Mucosa of gallbladder (tissue), 1 donor: ENCODE results near the gene AMOTL1. TPM values are rescaled to one million over a fixed set of nuclear protein-coding genes. Genes with fewer than 3 reads are reported as not detected.
"Not testable (repeated sequence)": the region's sequence is repeated elsewhere in the genome, so short reads cannot be mapped to it uniquely, and the experiment has no call there.

ENCODE experiments used
- DNase-seq: peaks from one replicate; pipeline ENCODE4 v3.0.0-alpha.2; 2020; ENCODE audit warnings: low spot score
- total RNA-seq: library from RNA; stranded (reverse); gene quantifications from one replicate; pipeline ENCODE4 v1.2.1, GENCODE V29; 2021
- donor health status: DM: no; HTN: no; CAD: no.

The AMOTL1 gene
- total RNA-seq, 1 donor from 2014 or later = 54.3 TPM

DNA sequence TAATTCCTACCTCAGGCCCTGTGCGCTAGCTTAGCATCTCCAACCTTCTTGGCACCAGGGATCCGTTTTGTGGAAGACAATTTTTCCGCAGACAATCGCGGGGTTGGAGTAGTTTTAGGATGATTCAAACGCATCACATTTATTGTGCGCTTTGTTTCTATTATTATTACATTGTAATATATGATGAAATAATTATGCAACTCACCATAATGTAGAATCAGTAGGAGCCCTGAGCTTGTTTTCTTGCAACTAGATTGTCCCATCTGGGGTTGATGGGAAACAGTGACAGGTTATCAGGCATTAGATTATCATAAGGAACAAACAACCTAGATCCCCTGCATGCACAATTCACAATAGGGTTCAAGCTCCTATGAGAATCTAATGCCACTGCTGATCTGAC lies 52.3 kb downstream of the AMOTL1 start:
- no peak for DNase-seq

DNA sequence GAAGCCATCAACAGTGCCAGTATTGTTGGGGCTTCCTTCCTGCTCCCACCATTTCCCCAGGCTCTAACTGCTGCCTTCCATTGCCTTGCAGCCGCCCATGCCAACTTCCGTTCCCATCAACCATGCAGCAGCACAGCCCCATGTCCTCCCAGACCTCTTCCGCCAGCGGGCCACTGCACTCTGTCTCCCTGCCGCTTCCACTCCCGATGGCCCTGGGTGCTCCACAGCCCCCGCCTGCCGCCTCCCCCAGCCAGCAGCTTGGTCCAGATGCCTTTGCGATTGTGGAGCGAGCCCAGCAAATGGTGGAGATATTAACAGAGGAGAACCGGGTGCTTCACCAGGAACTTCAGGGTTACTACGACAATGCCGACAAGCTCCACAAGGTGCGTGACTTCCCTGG lies 53.3 kb downstream of the AMOTL1 start:
- DNase-seq = no peak

DNA sequence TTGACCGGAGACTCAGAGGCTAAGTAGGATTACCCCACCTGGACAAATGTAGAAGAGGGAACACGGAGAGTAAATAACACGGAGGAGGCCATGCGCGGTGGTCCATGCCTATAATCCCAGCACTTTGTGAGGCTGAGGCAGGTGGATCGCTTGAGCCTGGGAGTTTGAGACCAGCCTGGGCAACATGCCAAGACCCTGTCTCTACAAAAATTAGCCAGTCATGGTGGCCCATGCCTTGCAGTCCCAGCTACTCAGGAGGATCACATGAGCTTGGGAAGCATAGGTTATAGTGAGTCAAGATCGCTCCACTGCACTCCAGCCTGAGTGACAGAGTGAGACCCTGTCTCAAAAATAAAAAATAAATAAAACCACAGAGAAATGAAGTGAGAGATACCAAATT lies 53.9 kb downstream of the AMOTL1 start:
- no peak for DNase-seq

DNA sequence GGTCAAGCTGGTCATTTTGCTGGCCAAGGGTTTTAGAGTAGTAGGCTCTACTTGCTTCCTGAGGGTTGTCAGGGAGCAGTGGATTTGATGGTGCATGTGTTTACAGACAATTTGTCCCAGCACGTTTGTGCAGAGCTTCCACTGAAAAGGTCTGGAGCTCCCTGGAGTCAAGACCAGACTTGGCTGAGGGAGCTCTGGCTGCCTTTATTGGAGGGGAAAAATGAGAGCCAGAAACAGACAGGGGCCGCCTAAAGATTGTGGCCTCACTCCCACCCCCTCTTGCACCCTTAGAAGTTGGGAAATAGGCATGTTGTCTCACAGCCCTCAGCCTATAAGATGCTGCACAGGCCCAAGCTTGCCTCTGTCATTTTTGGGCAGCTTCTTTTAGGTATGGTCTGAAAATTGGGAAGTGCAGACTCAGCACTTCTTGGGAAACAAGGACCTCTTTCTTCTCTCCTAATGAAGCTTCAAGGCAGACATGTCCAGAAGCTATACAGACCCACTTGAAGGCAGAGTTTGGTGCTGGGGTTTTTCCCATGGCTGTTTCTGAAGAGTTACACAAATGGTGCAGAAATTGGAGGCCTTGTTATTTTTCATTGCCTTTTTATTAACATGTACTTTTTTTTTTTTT lies 55.1 kb downstream of the AMOTL1 start:
- DNase-seq = no peak

DNA sequence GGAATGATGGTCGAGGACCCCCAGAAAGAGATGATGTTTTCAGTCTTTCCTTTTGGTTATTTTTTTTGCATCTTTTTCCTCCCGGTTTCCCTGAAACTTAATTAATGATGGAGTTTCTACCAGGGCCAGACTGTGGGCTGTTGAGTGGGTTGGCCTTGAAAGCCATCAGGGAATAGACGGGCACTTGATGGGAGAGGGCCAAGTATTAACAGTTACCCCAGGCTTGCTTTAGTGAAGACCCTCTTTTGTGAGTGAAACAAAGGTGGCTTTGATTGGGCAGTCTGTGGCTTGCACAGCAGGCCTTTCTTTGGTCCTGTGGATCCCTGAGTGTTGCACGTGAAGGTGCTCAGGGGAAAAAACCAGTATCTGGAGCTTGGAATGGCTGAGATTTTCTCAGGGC lies 56.9 kb downstream of the AMOTL1 start:
- DNase-seq = no peak

DNA sequence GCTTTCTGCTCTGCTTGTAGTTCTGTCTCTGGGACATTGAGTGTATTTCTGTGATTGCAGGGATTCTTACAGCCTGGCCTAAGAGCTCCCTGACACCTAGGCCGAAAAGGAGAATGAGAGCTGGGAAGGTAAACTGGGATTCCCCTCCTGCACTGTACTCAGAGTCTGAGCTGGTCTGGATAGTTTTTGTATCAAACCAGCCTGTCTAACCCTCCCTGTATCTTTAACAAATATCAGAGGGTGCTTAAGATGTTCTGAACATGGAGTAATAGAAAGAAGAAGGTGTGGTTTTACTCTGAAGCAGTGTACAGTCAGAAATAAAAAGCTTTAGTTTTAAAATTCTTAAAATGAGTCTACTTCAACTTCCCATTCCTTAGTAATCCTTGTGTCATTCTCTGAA lies 57.3 kb downstream of the AMOTL1 start:
- DNase-seq = no peak

DNA sequence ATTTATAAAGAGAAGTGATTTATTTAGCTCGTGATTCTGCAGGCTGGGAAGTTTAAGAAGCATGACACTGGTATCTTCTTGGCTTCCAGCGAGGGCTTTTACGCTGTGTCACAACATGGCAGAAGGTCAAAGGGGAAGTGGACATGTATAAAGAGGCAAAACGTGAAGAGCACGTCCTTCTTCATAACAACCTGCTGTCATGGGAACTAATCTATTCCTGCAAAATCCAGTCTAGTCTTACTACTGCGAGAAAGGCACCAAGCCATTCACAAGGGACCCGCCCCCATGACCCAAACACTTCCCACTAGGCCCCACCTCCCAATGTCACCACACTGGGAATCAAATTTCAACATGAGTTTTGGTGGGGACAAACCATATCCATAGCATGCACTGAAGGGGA lies 58.3 kb downstream of the AMOTL1 start:
- no peak for DNase-seq

DNA sequence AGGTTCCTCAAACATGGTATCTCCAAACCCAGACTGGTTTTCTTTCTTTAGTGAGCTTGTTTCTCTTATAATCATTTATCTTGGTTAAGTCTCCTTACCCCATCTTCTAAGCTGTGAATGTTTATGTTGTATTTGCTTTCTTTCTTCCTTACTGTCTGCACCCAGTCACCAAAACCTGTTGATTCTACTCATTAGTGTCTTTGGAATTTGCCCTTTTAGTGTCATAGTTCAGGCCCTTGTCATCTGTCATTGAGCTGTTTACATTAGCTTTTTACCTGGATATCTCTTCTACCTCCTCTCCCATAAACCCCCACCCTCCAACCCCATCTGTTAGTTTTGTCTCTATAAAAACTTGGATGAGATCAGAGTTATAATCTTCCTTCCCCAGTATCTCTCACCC lies 59.9 kb downstream of the AMOTL1 start:
- DNase-seq = no peak

DNA sequence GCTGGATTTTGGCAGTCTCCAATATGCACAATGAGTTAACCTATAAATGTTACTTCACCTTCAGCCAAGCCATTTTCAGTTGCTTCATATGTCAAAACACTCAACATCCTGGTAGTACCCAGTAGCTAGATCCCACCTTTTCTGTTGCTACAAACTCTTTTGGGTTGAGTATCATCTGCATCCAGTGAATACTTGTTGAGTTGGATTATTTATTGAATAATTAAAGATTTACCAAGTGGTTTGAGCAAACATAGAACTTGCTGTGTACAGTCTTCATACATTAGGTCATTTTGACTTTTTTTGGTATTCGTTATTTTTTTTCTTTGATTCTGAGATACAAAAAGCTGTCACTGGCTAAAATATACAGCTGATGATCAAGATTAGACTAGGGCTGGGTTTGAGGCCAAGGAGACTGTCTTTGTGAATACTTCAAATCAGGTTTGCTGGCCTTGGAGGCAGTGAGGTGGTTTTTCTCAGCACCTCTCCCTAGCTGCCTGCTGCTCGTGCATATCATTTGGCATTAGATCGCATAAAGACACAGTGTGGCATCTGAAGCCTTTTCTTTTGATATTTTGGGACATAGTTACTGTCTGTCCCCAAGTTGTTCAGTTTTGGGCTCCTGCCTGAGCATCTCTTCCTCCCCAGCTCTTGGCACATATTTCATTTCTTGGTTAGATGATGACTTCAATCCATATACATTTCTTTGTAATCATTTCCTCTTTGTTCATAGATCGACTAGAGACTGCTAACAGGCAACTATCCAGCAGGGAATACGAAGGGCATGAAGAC lies 62.8 kb downstream of the AMOTL1 start:
- DNase-seq = no peak

DNA sequence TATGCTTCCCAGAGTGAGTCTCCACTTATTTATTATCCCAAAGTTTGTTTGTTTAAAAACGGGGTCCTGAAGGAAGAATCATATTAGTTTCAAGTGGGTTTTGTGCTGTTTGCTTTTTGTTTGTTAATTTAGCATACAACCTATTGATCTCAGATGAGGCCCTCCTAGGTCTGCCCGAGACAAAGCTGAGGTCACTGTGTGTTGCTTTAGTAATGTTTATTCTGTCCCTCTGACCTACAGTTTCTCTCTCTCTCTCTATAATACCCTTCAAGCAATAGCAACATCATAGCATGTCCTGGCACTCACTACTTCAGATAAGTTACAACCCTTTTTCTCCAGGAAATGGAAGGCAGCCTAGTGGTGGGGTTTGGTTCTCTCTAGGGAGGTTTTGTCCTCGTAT lies 63.4 kb downstream of the AMOTL1 start:
- no peak for DNase-seq

DNA sequence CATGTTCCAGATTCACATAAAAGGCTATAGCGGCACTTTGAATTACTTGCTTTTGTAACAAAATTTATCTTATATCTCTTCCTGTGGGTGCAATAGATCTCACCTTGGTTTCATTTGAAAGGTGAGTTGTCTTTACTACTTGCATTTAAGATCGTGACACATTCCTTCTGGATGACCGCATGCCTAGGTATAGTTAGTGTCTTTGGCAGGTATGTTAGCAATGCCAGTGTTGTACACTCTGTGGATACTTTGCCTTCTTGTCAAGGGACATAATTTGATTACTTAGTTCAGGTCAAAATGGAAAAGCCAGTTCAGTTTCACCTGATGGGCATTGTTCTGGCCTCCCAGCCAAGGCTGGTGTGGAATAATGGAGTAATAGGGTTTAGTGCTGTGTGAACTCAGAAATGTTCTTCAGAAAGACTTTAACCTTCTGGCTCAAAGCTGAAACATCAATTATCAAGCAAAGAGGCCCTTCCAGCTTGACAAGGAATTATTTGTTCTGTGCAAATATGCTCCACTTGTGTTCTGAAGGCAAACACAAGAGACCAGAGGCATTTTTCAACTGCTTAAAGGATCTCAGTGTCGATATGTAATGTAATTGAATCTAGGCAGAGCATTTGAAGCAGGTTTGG lies 64.6 kb downstream of the AMOTL1 start:
- DNase-seq = no peak

DNA sequence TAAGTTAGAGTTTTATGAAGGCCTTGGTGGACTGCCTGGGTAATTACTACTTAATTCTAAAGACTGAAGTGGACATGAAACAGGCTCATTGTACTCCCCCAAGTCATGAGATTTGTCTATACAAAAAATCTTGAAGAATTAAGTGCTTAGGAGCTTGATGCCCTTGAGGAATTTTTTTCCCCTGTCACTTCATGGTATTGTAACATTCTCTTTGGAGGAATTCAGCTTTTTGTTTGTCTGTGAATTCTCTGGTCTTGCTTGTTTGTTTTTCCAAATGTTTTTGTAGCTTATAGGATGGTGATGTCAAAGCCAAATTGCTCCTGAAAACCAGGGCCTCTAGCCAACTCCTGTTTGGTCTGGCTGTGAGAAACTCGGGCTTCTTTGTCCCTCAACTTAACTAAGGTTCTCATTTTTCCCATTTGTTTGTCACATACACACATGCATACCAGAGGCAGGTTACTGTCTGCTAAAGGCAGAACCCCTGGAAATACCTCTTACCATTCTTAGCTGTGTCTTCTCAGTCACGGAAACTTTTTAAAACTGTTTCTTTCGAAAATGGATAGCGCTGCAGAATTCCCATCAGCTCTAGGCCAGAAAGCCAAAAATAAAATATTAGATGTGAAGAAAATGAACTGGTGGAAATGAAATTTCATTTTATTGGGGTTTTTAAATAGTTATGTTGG lies 66.9 kb downstream of the AMOTL1 start:
- DNase-seq = no peak

DNA sequence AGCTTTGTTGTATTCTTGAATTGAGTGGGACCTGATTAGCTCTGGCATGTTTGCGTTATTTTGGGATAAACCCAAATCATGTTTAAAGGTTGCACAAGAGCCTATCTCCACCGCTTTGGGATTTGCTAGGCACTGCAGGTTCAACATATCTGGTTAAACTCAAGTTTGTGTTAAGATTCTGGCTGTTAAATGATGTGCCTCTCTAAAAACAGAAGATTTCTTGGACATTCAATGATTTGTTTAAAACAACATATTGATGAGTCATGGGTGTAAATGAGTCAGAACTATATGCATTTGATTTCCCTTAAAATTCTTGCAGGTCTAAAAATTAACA lies 67.4 kb downstream of the AMOTL1 start:
- no peak for DNase-seq

DNA sequence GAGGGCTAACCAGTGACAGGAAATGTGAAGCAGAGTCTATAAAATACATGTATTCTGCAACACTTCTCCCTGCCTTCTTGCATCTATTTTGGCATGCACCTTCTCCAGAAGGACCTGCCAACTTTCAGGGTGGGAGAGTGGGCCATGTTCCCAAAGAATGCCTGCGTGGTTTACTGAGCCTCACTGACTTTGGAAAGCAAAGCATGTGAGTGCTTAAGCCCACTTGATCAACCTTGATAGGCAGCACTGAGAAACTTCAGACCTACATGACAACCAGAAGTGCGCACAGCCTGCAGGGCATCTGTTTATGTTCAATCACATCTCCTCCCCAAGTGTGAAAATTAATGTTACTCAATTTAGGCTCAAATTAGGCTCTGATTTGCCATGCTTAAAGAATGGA lies 69.2 kb downstream of the AMOTL1 start:
- peak; percentile 20 for DNase-seq

DNA sequence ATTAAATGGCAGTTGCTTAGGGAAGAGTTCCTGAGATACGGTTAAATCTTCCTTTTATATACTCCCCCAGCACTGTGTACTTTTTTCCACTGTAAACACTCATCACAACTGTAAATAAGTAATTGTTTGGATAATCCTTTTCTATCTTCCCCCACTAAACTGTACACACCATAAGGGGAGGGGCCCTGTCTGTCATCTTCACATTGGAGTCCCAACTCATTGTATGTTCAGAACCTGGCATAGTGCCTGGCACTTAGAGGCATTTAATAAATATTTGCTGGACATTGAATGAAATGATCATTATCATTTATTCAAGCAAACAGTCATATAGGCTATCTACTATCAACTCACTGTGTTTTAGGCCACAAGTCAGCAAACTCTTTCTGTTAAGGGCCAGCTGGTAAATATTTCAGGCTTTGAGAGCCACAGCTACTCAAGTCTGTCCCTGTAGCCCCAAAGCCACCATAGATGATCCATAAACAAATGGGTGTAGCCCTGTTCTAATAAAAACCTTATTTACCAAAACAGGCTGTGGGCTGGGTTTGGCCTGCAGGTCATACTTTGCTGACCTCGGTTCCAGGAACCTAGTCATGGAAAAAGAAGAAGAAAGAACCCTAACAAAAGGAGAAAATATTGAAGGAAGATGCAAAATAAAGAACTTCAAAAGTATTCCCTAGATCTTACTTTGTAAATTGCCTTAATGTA lies 70.0 kb downstream of the AMOTL1 start:
- no peak for DNase-seq

DNA sequence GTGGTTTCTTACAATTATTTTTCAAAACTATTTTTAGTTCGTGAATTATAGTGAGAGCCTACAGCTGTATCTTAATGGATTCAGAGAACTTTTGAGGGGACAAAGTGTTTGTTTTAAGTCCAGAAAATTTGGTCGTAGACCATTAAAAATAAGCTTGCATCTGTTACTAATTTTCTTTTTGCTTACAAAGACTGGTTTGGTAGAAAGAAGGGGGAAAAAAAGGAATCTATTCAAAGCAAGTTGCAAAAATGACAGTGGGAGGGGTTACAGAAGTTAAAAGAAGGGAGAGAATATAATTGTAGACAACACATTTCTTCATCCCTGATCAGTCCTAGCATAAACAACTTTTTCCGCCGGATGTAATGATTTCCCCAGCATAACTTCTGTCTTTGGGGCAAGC lies 72.1 kb downstream of the AMOTL1 start:
- no peak for DNase-seq

DNA sequence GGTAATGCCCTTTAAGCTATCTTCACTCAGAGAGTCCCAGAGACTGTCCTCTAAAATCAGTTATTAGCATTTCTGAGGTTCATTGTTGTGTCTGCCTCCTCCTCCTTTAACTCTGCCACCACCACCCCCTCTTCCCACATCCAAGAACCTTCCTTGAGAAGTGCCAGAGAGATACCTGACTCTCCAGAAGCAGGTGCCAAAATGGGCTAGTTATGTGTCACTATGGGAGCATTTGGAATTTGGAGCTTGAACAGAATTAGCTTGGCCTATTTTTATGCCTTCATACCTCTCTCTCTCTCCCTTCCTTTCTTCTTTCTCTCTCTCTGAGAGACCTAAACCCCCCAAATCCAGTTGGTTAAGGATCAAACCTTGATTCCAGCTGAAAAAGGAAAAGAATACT lies 75.9 kb downstream of the AMOTL1 start:
- no peak for DNase-seq

DNA sequence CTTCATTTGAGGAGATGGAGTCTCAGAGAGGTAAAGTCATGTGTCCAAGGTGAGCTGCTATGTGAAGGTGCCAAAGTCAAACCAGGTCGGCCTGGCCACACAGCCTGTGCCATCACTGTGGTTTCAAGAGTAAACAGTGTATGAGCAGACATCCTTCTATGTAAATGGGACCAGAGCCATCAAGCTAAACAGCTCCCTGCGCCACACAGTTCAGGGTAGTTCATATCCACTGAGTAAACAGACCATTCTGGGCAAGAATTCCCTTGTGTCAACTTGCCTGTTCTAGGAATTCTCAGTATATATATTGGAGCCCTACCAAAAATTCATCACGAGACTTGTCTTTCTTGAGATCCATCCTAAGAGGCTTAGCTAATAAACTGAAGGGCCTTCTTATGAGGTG lies 77.5 kb downstream of the AMOTL1 start:
- peak; percentile 88 for DNase-seq

DNA sequence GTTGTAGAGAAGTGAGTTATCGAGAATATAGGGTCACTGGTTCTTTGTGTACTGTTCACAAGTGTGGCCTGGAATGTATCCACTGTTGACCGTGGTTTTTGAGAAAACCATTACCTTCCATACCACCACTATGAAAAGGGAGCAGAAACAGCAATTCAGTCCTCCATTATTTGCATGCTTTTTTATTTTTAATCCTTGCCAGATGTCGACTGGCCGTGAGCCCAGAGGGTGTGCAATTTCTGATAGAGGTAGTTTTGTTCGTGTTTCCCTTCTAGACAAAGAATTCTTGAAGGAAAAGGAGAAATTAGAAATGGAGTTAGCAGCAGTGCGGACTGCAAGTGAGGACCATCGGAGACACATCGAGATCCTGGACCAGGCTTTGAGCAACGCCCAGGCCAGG lies 81.7 kb downstream of the AMOTL1 start:
- no peak for DNase-seq

DNA sequence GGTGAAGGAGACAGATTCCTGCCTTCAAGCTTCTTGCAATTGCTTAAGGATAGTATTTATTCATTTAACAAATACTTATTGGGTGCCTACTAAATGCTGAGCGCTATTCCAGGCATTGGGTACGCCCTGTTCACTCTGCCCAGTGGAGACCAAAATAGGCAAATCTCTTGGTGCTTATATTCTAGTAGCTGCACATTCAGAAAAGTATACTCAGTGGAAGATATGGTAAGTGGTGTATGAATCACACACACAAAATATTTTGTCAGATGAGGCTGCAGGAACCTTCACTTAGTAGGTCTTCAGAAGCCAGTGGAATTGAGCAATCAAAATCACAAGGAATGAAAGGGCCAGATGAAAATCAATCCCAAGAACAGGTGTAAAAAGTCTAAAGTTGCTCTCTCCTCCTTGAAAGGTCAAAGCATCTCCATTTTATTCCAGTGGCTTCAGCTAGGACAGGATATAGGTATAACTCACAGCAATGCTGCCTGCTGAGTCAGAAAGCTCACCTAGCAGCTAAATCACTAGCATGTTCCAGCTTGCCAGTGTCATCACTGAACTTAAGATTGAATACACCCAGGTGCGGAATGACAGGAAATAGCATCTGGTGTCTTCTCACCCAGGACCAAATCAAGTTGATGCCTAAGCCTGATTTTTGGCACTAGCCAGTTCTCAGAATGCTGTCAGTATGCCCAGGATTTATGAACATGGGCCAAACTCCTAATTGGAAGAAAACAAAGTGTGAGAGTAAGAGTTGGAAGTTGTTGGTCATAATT lies 83.9 kb downstream of the AMOTL1 start:
- DNase-seq = no peak

DNA sequence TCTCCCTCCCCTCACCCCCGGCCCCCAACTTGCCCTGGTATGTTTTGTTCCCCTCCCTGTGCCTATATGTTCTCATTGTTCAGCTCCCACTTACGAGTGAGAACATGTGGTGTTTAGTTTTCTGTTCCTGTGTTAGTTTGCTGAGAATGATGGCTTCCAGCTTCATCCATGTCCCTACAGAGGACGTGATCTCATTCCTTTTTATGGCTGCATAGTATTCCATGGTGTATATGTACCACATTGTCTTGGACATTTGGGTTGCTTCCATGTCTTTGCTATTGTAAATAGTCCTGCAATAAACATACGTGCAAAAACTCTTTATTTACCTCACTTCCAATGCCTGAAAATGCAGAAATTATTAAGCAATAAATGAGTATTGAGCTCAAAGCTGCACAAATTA lies 85.1 kb downstream of the AMOTL1 start:
- DNase-seq = not testable (repeated sequence)
